ENCODE data around the gene CRB2. TPM values are rescaled to one million over a fixed set of nuclear protein-coding genes. Genes with fewer than 3 reads are reported as not detected.

The CRB2 gene
- total RNA-seq, 1 experiment from 2014 or later: 3.6 TPM

- Histone ChIP-seq H4K20me1 (ENCODE audit: control insufficient read depth, insufficient read depth, insufficient read length) (no peaks in the 10 kb centered on the region), H3K9me3 (ENCODE audit: control insufficient read depth, low read depth, low read length) (no peaks in the 10 kb centered on the region), H2BK5ac (ENCODE audit: insufficient read length, low read length) (no peak overlapping the region), H2AFZ (ENCODE audit: low read length) (no peak overlapping the region), H3K9ac (ENCODE audit: extremely low read depth, insufficient read length, low read length) (no peak overlapping the region), H2BK20ac (ENCODE audit: low read depth, low read length, poor library complexity, severe bottlenecking) (no peak overlapping the region), H2BK15ac (ENCODE audit: low read depth, low read length) (no peak overlapping the region), H2BK120ac (ENCODE audit: low read depth, low read length, poor library complexity, severe bottlenecking) (no peak overlapping the region), H3K79me1 (ENCODE audit: insufficient read depth, low read depth, low read length, poor library complexity, severe bottlenecking) (no peaks in the 10 kb centered on the region), H3K23ac (ENCODE audit: insufficient read length, low read depth, low read length) (no peak overlapping the region), H3K79me2 (ENCODE audit: insufficient read depth, low read length) (no peaks in the 10 kb centered on the region), H3K18ac (ENCODE audit: insufficient read length, low read depth, low read length) (no peak overlapping the region), H2AK5ac (ENCODE audit: insufficient read length, low read length) (no peak overlapping the region), H3K4me2 (ENCODE audit: insufficient read depth, insufficient read length, low read length) (no peak overlapping the region), H3K27me3 (ENCODE audit: insufficient read depth, low read length) (no peaks in the 10 kb centered on the region), H2BK12ac (ENCODE audit: insufficient read length, low read depth, low read length) (no peak overlapping the region), H4K8ac (replicated peaks; ENCODE audit: insufficient read length, low read depth, low read length) (no peak overlapping the region), H3K56ac (ENCODE audit: insufficient read length, low read depth, low read length) (no peak overlapping the region), H3K23me2 (ENCODE audit: insufficient read length, low read depth, low read length, poor library complexity, severe bottlenecking) (no peaks in the 10 kb centered on the region), H3K27ac (ENCODE audit: insufficient read length, low read depth, low read length) (no peak overlapping the region), H4K5ac (ENCODE audit: insufficient read length, low read depth, low read length) (no peak overlapping the region), H3K14ac (ENCODE audit: insufficient read depth, low read length) (peak overlapping the region; percentile 25; the same call in 1 of the 2 replicates), H3K4ac (ENCODE audit: low read depth, low read length) (no peak overlapping the region), H4K91ac (ENCODE audit: insufficient read length, low read depth, low read length) (no peak overlapping the region), H3T11ph (ENCODE audit: low read length) (no peak overlapping the region), H3K4me1 (ENCODE audit: insufficient read depth, low read length) (peaks cover 4% of the 10 kb centered on the region; the same call in 1 of the 2 replicates)
- peaks cover 20 to 27% of the 10 kb centered on the region in 2 experiments for H3K4me1 Mint-ChIP-seq
- H3K4me3 Mint-ChIP-seq: no peak overlapping the region
- no peak for TF ChIP-seq CTCF (conservative IDR thresholded peaks at IDR 0.05)
- DNase-seq: no peak
- no peak overlapping the region; a peak in 2 of 7 replicates for H3K27ac Mint-ChIP-seq
- peaks cover 20% of the 10 kb centered on the region for H3K27me3 Mint-ChIP-seq (ENCODE audit: low read depth)
- WGBS (ENCODE audit: extremely low coverage, insufficient read length, low lambda C conversion rate): no CpG with 5 or more reads among the region's 6 CpGs
- no peaks in the 10 kb centered on the region for H3K36me3 Mint-ChIP-seq (ENCODE audit: insufficient read depth in 1 of 3, low read depth in 3 of 3)
- H3K9me3 Mint-ChIP-seq: no peaks in the 10 kb centered on the region
Observed at GRCh38 chr9:123326187-123326586, 29.8 kb upstream of the CRB2 start.

Measured in H9 (cell line).